Right kidney (tissue), 1 donor: Measurements from ENCODE around the gene MGMT.

Experiments used
- DNase-seq: peaks from one replicate; pipeline ENCODE4 v3.0.0-alpha.2; 2016

The MGMT gene

DNA sequence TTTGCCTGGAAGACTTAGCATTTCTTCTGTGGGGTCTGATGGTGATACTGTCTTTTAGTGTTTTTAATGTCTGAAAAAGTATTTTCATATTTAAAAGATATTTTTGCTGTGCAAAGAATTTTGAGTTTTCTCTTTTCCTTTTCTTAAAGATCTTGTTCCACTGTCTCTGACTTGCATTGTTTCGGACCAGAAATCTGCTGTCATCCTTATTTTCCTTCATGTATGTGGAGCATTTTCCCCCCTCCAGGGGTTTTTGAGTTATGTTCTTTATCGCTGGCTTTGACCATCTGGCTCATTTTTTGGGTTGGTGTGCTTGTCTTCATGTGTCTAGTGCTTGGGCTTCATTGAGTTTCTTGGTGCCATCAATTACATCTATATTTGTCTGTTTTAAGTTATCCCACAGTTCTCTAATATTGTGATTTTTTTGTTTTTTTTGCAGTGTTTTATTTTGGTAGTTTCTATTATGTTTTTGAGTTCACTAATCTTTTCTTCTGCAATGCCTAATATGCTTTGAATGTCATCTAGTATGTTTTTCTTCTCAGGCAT is 119.9 kb downstream of the MGMT start:
- DNase-seq, result no peak

DNA sequence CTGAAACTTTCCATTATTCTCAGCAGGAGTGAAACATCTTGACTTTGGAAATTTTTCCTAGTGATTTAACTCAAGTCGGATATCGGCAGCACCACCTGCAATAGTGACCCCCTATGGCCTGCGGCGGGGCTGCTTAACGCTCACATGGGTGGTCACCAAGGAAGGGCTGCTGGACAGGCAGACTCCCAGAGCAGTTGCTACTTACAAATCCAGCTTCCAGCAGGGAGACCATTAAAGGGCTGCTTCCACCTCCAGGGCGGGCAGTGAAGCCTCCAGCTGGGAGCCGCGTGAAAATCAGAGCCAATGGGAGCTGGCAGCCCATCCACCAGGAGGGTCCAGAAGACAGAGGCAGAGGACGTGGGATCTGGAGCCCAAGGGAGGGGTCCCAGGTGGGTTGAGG is 122.5 kb downstream of the MGMT start:
- no peak for DNase-seq

DNA sequence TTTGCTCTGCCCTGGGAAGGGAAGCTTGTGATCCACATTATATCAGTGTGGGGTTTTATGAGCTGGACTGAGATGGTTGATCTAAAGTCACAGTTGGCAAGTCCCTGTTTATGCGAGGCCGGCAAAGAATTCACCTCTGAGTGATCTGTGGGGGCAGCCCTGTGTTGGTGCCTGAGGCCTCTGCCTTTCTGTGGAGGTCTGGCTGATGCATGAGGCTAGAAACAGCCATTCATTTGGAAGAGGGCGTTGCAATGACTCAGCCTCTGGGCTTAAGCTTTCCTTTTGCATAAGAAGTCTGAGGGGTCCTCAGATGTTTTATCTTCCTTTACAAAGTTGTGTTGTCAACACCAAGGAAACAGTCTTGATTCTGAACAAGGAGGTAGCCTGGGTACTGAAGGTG is 126.9 kb downstream of the MGMT start:
- DNase-seq, result no peak

DNA sequence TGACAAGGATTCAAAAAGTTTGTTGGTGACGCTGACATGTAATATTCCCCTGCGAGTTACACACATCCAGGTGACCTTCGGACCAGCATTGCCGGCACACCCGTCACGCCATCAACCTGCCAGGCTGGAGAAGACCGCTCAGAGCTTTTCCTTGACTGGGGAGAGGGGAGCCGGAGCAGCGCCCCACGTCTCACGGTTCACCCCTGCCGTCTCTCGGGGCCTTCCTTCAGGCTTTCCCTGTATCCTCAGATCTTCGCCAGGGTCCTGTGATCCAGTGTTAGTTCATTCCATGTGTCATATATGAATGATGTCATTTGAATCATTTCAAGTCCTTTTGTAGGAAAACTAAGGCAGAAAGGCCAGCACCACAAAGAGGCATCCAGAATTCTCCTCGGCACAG is 127.8 kb downstream of the MGMT start:
- DNase-seq, result no peak

DNA sequence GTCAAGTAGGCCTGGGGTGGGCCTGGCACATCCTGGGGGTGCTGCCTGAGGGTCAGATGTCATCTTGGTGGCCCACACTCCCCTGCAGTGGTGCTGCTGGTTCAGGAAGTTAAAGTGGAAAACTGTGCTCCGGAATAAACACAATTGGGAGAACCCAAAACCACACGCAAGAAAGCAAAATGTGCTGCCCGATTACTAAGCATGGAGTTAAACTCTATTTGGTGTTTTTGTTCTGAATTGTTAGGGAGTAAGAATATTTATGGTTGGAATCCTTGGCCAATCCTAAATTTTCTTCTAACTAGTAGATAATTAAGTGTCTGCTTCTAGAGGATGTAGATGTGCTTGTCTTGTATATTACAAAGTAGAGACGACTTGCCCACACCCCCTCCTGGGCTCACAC is 131.4 kb downstream of the MGMT start:
- DNase-seq, result no peak

- DNase-seq, result no peak
Measured at GRCh38 chr10:129599160-129599559, 132.1 kb downstream of the MGMT start.

- no peak for DNase-seq
Measured at GRCh38 chr10:129601737-129602136, 134.7 kb downstream of the MGMT start.

GRCh38 chr10:129602938-129603535 is 136.0 kb downstream of the MGMT start:
- no peak for DNase-seq

- no peak for DNase-seq
Measured at GRCh38 chr10:129604333-129605032, 137.4 kb downstream of the MGMT start.

DNA sequence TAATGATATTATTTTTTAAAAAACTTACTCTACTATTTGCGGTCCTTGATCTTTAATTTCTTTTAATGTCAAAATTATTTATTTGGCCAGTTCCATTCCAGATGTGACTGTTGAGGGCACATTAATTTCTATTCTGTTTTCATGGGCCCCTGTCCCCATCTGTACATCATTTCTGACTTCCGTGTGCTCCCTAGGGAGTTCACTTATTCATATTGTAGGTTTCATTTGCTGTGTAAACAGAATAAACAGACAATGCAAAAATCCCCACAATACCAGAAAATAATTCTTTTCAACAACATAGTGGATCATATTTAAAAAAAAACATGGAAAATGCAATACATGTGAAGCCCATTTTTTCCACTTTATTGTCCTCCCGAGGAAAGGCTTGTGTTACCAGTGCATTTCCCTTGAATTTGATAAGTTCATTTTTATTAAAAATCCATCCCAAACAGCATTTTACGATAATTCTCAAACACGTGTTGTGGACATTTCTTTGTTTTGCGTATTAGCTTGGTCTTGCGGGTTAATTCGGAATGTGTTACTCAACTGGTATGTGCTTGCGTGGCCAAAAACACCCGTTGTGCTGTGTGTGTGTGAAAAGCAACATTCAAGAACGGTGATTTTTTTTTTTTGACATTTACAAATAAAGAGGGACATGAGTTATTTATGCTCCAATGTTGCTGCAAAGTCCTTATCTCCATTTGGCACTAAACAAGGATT is 138.4 kb downstream of the MGMT start:
- no peak for DNase-seq

GRCh38 chr10:129605986-129606518 is 139.0 kb downstream of the MGMT start:
- DNase-seq, result no peak

GRCh38 chr10:129607607-129608109 is 140.6 kb downstream of the MGMT start:
- no peak for DNase-seq

DNA sequence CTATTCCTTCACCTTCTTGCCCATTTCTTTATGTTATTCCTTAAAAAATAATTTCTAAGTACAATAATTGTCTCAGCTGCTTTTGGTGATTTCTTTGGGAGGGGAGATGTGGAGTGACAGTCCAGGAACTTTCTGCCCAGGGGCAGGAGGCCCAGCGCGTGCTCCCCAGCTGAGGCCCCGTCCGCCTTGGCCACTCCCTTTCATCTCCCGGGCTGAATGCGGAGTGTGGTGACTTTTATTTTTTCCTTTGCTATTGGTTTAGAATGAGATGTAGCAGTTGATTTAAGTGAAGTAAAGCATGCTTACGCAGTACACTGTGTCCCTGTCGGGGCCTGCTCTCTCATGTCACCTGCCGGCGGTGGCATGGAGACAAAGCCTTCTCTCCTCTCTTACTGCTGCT is 141.6 kb downstream of the MGMT start:
- DNase-seq, result no peak

DNA sequence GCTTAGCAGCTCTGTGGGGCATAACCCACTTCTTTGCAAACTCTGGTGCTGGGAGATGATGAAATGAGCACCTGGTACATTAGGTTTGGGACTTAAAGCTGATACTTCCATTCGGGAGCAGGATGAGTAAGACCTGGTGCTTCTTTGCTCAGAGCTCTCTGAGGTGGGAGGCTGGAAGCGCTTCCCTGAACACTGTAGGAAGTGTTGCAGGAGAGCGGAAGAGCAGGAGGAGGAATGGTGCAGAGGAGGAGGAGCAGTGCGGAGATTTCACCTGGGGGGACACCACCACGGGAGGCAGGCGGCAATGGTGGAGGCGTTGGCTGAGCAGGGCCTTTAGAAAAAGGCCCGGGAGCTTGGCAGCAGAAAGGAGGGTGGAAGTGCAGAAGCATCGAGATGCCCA is 142.5 kb downstream of the MGMT start:
- DNase-seq, result no peak

GRCh38 chr10:129612481-129613109 is 145.6 kb downstream of the MGMT start:
- no peak for DNase-seq

DNA sequence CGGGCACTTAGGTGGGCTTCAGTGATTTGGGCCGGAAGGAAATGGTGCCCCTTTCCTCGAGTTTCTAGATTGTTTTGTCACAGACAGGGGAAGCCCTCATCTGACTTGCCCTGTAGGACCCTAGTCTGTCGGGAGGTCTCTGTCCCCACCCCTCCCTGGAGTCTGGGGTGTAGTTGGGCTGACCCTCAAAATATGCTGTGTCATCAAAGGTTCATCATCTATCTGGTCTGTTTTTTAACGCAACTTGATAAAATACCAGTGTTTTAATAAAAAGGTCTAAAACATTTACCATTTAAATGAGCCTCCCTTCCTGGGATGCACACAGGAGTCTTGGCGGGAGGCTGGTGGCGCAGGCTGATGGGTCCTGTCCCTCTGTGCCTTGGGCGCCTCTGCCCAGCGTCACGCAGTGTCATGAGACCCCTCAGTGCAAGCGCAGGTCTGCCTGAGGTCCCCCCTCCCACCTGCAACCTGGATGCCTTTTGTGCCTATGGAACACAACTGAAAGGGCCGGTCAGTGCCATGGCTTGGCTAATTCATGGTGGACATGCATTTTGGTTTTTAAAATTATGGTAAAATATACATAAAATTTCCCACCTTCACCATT is 146.4 kb downstream of the MGMT start:
- no peak for DNase-seq

GRCh38 chr10:129614341-129614740 is 147.3 kb downstream of the MGMT start:
- no peak for DNase-seq

GRCh38 chr10:129615381-129615780 is 148.3 kb downstream of the MGMT start:
- no peak for DNase-seq

DNA sequence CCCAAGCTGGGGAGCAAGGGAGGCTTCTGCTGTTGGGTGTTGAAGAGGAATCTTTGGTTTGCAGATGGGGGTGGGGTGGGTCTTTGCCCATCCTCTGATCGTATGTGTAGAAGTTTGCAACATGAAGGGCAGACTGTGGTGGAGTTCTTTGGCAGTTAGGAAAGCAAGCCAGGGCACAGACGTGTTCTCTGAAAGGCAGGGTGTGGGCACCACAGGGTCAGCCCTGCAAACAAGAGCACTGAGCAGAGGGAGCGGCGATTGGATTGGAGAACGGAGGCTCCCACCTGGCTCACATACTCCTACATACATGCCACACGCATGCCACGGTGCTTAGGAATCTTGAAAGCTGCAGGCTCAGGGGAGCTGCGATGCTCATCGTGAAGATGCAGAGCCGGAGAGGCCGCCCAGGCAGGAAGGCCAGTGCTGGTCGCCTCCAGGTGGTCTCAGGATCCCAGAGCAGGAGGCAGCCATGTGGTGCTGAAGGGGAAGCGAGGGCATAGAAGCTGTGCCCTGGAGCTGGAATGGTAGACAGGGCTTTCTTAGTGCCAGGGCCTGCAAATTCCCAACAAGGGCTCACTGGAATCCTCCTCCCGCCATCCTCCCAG is 149.0 kb downstream of the MGMT start:
- no peak for DNase-seq

DNA sequence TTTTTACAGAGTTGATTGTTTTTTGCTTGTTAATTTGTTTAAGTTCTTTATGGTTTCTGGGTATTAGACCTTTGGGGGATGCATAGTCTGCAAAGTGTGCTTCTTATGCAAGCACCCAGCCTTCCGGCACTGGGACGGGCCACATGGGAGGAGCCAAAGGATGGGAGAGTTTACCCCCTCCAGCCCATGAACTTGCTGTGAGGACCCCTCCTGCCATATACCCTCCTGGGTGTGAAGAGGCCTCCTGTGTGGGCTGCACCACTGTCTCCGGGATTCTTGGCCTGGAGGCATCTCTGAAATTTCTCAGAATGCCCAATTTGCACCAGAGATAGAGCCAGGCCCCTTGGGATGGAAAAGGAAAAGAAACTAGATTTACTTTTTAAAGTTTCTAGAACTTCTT is 150.7 kb downstream of the MGMT start:
- DNase-seq, result no peak

GRCh38 chr10:129621062-129621461 is 154.0 kb downstream of the MGMT start:
- no peak for DNase-seq

DNA sequence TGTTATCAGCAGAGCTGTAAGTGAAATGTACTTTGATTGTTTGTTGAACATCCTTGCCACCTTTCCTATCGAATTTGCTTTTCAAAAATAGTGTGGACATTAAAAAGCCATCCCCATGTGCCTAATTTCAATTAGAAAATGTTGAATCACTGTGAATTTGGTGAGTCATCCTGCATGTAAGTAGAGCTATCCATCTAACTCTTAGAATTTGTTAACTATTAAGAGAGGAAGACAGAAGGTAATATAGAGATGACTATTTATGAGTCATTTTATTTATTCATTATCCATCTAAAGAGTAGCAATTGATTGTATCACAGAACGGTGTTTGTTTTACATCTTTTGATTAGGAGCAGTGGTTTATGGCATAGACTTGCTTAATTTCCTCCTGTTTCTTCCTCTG is 154.7 kb downstream of the MGMT start:
- DNase-seq, result no peak
